A549 (cell line): Measurements from ENCODE around the gene CCDC152.

Experiments used
- CEBPB ChIP-seq, 2 experiments: fragments of >200 bp in 1 of 2; sonication (Bioruptor Twin) in 1 of 2; formaldehyde crosslinking in 1 of 2; IDR thresholded peaks; 2 replicates each; pipeline ENCODE4 v1.6.1; 2012 to 2016
- CTCF ChIP-seq: fragments of >200 bp; sonication (Bioruptor Twin); formaldehyde crosslinking; IDR thresholded peaks from 3 replicates; pipeline ENCODE4 v1.5.1; 2016
- EHMT2 ChIP-seq: fragments of 200-600 bp; sonication (generic); IDR thresholded peaks from 2 replicates; pipeline ENCODE4 v1.6.1; 2016; ENCODE audit warnings: antibody characterized with exemption, low read depth, mild to moderate bottlenecking, moderate library complexity
- EP300 ChIP-seq, 2 experiments: fragments of >200 bp; sonication (Bioruptor Twin); formaldehyde crosslinking; IDR thresholded peaks; 2 replicates in 1 of 2; 3 replicates in 1 of 2; pipeline ENCODE4 v1.6.1; 2016 to 2017
- ESRRA ChIP-seq: fragments of 150-350 bp; IDR thresholded peaks from 2 replicates; pipeline ENCODE4 v1.6.1; 2014; ENCODE audit warnings: mild to moderate bottlenecking, low read length, borderline replicate concordance
- HDAC2 ChIP-seq: fragments of 200-600 bp; sonication (generic); IDR thresholded peaks from 2 replicates; pipeline ENCODE4 v1.6.1; 2016
- HMGXB4 ChIP-seq: fragments of 250-450 bp; sonication (Bioruptor Pico); IDR thresholded peaks from 2 replicates; pipeline ENCODE4 v1.5.0; 2021; ENCODE audit warnings: mild to moderate bottlenecking, moderate library complexity, borderline replicate concordance
- HOXA7 ChIP-seq: fragments of 250-450 bp; sonication (Bioruptor Pico); IDR thresholded peaks from 2 replicates; pipeline ENCODE4 v1.5.0; 2020; ENCODE audit warnings: mild to moderate bottlenecking, moderate library complexity
- MAX ChIP-seq: IDR thresholded peaks from 2 replicates; pipeline ENCODE4 v1.6.1; 2012
- PHF8 ChIP-seq: fragments of 200-600 bp; sonication (generic); IDR thresholded peaks from 2 replicates; pipeline ENCODE4 v1.6.1; 2016; ENCODE audit warnings: low read depth, mild to moderate bottlenecking, antibody characterized with exemption, moderate library complexity, borderline replicate concordance
- POLR2A ChIP-seq: IDR thresholded peaks from 2 replicates; pipeline ENCODE4 v1.6.1; 2012; ENCODE audit warnings: mild to moderate bottlenecking, low read length
- RAD21 ChIP-seq, 2 experiments: fragments of >200 bp in 1 of 2; sonication (Bioruptor Twin) in 1 of 2; formaldehyde crosslinking in 1 of 2; IDR thresholded peaks in 1 of 2; conservative IDR thresholded peaks in 1 of 2; 2 replicates in 1 of 2; 3 replicates in 1 of 2; pipeline ENCODE4 v1.6.1; 2012 to 2018; ENCODE audit warnings: inconsistent platforms in 1 of 2
- SMC3 ChIP-seq: fragments of >200 bp; sonication (Bioruptor Twin); formaldehyde crosslinking; IDR thresholded peaks from 3 replicates; pipeline ENCODE4 v1.6.1; 2018; ENCODE audit warnings: inconsistent platforms

- TF ChIP-seq CTCF, result no peak
- no peak for TF ChIP-seq HMGXB4
- no peak for TF ChIP-seq HDAC2
- no peak for TF ChIP-seq EHMT2
- TF ChIP-seq POLR2A, result no peak
- no peak for TF ChIP-seq ESRRA
- TF ChIP-seq CEBPB (IDR thresholded peaks at IDR 0.05), result no peak
- TF ChIP-seq EP300 (IDR thresholded peaks at IDR 0.05), result no peak
- TF ChIP-seq SMC3, result no peak
- TF ChIP-seq RAD21 (conservative IDR thresholded peaks at IDR 0.05 in 1 of 2, IDR thresholded peaks at IDR 0.05 in 1 of 2), result no peak
- TF ChIP-seq HOXA7 (CRISPR knock-in tag), result no peak
- no peak for TF ChIP-seq MAX
- TF ChIP-seq PHF8, result no peak
Measured at GRCh38 chr5:42791151-42791550, 34.5 kb downstream of the CCDC152 start.
